Lower leg skin (tissue), 3 donors: ENCODE results near the gene PCSK5.

Source experiments
- POLR2A ChIP-seq, 2 donors: fragments of 450-650 bp; IDR thresholded peaks; one replicate each; pipeline ENCODE4 v1.6.1; 2016 to 2017; ENCODE audit warnings: antibody characterized with exemption in 2 of 2, mild to moderate bottlenecking in 1 of 2, moderate library complexity in 1 of 2
- TF ChIP-seq, protein P1 (sequence below), 3 donors: fragments of 450-650 bp; IDR thresholded peaks; one replicate each; pipeline ENCODE4 v1.5.1; 2016; ENCODE audit warnings: antibody characterized with exemption in 3 of 3, mild to moderate bottlenecking in 3 of 3, moderate library complexity in 2 of 3

DNA sequence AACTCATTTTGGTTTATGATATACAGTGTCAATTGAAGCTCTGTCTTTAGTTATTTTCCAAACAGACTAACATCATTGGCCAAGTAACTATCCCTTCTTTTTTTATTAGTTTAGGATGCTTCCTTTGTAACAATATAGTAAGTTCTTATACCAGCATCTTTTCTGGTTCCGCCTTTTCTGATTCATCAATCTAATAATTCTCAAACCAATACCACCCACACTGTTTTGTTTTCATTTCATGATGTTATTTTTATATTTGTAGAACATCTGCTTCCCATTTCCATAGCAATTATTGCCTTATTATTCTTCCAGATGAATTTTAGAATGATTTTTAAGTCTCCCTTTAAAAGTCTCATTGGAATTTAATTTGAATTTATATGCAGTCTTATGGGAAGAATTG is 285.7 kb downstream of the PCSK5 start:
- TF ChIP-seq, protein P1, sequence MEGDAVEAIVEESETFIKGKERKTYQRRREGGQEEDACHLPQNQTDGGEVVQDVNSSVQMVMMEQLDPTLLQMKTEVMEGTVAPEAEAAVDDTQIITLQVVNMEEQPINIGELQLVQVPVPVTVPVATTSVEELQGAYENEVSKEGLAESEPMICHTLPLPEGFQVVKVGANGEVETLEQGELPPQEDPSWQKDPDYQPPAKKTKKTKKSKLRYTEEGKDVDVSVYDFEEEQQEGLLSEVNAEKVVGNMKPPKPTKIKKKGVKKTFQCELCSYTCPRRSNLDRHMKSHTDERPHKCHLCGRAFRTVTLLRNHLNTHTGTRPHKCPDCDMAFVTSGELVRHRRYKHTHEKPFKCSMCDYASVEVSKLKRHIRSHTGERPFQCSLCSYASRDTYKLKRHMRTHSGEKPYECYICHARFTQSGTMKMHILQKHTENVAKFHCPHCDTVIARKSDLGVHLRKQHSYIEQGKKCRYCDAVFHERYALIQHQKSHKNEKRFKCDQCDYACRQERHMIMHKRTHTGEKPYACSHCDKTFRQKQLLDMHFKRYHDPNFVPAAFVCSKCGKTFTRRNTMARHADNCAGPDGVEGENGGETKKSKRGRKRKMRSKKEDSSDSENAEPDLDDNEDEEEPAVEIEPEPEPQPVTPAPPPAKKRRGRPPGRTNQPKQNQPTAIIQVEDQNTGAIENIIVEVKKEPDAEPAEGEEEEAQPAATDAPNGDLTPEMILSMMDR (IDR thresholded peaks at IDR 0.05), result no peak
- no peak for TF ChIP-seq POLR2A (IDR thresholded peaks at IDR 0.05)
